ENCODE results near the gene CYFIP2.

- TF ChIP-seq CTCF (IDR thresholded peaks at IDR 0.05) (no peak), TP53 (CRISPR knock-in tag; IDR thresholded peaks at IDR 0.05) (no peak), NFYB (CRISPR knock-in tag; conservative IDR thresholded peaks at IDR 0.05; ENCODE audit: low read depth) (no peak)
Observed at GRCh38 chr5:157271740-157272271, 5.9 kb downstream of the CYFIP2 start.

Data from WTC11 (cell line).